Subcutaneous adipose tissue (tissue), 4 donors: ENCODE measurements around the gene ZNF529. TPM values are rescaled to one million over a fixed set of nuclear protein-coding genes. Genes with fewer than 3 reads are reported as not detected.

ENCODE experiments used
- CTCF ChIP-seq: fragments of 450-650 bp; IDR thresholded peaks from one replicate; pipeline ENCODE4 v1.5.1; 2016; ENCODE audit warnings: low read depth, mild to moderate bottlenecking, control low read depth, antibody characterized with exemption, moderate library complexity
- total RNA-seq, 4 donors: library from RNA; depleted of rRNA; stranded (reverse); fragments of >200 nt; gene quantifications; one replicate each; pipeline ENCODE4 v1.1.0, GENCODE V29; 2016

The ZNF529 gene
- total RNA-seq, 4 donors from 2014 or later: 7.5 to 12.2 (median 9.5) TPM

- no peak for TF ChIP-seq CTCF
These were observed 1.6 kb upstream of the ZNF529 start for GRCh38 chr19:36574741-36575140.

GRCh38 chr19:36573895-36574720 lies 1.0 kb upstream of the ZNF529 start:
- no peak for TF ChIP-seq CTCF

- TF ChIP-seq CTCF: no peak
These were observed 486 bp downstream of the ZNF529 start for GRCh38 chr19:36572593-36573019.

DNA sequence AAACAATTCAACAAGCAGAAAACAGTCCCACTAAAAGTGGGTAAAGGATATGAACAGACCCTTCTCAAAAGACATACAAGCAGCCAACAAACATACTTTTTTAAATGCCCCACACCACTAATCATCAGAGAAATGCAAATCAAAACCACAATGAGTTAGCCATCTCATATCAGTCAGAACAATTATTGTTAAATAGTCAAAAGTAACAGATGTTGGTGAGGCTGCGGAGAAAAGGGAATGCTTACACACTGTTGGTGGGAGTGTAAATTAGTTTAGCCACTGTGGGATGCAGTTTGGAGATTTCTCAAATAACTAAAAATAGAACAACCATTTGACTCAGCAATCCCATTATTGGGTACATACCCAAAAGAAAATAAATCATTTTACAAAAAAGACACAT lies 8.7 kb downstream of the ZNF529 start:
- TF ChIP-seq CTCF: no peak

DNA sequence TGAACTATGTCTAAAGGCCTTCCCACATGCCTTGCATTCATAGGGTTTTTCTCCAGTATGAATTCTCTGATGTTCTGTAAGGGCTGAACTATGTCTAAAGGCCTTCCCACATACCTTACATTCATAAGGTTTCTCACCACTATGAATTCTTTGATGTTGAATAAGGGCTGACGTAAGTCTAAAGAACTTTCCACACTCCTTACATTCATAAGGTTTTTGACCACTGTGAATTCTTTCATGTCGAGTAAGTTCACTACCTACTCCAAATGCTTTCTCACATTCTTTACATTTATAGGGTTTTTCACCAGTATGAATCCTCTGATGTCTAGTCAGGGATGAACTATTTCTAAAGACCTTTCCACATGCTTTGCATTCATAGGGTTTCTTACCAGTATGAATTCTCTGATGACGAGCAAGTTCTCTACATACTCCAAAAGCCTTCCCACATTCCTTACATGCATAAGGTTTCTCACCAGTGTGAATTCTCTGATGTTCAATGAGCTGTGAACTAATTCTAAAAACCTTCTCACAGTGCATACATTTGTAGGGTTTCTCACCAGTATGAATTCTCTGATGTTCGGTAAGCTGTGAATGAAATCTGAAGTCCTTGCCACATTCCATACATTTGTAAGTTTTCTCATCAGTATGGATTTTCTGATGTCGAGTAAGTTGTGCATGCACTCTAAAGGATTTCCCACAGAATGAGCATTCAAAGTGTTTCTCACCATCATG lies 25.9 kb downstream of the ZNF529 start:
- TF ChIP-seq CTCF: no peak

- no peak for TF ChIP-seq CTCF
These were observed 44.1 kb downstream of the ZNF529 start for GRCh38 chr19:36528921-36529518.
